ENCODE data around the gene RPS17.

- TF ChIP-seq CTCF (optimal IDR thresholded peaks at IDR 0.05 in 1 of 3, IDR thresholded peaks at IDR 0.05 in 1 of 3, conservative IDR thresholded peaks at IDR 0.05 in 1 of 3; ENCODE audit: extremely low read depth in 1 of 3, insufficient read depth in 2 of 3, low read length in 3 of 3) (no peak), EZH2 (IDR thresholded peaks at IDR 0.05; ENCODE audit: low read length) (no peak)
These were observed 35.1 kb upstream of the RPS17 start for GRCh38 chr15:82575335-82575734.
